NB4 (cell line): ENCODE results near the gene CCRL2.
"Not testable (repeated sequence)": the region's sequence is repeated elsewhere in the genome, so short reads cannot be mapped to it uniquely, and the experiment has no call there.

Experiments
- DNase-seq: peaks from one replicate; pipeline ENCODE4 v3.0.0; 2010; ENCODE audit warnings: low read depth
- H3K4me3 ChIP-seq: one replicate; pipeline ENCODE4 v1.5.1; 2011; ENCODE audit warnings: mild to moderate bottlenecking, low read depth, low read length, moderate library complexity
- MYC ChIP-seq: IDR thresholded peaks from 2 replicates; pipeline ENCODE4 v1.6.1; 2011; ENCODE audit warnings: low read depth, low read length
- POLR2A ChIP-seq: IDR thresholded peaks from 2 replicates; pipeline ENCODE4 v1.6.1; 2011; ENCODE audit warnings: mild to moderate bottlenecking; ENCODE audit not compliant: insufficient read length; ENCODE audit errors: extremely low read depth
- TF ChIP-seq, protein P1 (sequence below): IDR thresholded peaks from one replicate; pipeline ENCODE4 v1.5.1; 2012; ENCODE audit warnings: low read depth, low read length
- TF ChIP-seq, protein P2 (sequence below): IDR thresholded peaks from 2 replicates; pipeline ENCODE4 v1.6.1; 2011; ENCODE audit warnings: low read depth, low read length

CCRL2 gene

DNA sequence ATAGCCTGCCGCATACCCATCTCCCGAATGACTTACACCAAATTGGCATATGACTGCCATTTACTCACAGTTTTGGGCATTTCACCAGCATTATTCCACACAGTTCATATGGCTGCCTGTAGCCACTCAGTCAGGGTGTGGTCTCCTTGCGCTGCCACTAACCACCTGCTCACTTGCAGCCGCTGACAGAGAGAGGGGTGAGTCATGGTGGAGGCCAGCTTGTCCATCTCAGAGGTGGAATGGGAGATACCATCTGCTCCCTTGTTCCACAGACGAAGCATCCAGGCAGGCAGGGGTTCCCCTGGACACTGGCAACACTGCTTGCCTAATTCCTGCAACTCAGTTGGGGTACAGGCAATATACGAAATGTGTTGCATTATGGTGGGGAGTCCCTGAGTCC, 15.6 kb downstream of the CCRL2 start:
- peak; percentile 24 for DNase-seq
- TF ChIP-seq MYC (no peak), POLR2A (no peak)
- TF ChIP-seq, protein P1, sequence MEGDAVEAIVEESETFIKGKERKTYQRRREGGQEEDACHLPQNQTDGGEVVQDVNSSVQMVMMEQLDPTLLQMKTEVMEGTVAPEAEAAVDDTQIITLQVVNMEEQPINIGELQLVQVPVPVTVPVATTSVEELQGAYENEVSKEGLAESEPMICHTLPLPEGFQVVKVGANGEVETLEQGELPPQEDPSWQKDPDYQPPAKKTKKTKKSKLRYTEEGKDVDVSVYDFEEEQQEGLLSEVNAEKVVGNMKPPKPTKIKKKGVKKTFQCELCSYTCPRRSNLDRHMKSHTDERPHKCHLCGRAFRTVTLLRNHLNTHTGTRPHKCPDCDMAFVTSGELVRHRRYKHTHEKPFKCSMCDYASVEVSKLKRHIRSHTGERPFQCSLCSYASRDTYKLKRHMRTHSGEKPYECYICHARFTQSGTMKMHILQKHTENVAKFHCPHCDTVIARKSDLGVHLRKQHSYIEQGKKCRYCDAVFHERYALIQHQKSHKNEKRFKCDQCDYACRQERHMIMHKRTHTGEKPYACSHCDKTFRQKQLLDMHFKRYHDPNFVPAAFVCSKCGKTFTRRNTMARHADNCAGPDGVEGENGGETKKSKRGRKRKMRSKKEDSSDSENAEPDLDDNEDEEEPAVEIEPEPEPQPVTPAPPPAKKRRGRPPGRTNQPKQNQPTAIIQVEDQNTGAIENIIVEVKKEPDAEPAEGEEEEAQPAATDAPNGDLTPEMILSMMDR, result no peak
- TF ChIP-seq, protein P2, sequence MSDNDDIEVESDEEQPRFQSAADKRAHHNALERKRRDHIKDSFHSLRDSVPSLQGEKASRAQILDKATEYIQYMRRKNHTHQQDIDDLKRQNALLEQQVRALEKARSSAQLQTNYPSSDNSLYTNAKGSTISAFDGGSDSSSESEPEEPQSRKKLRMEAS, result no peak

DNA sequence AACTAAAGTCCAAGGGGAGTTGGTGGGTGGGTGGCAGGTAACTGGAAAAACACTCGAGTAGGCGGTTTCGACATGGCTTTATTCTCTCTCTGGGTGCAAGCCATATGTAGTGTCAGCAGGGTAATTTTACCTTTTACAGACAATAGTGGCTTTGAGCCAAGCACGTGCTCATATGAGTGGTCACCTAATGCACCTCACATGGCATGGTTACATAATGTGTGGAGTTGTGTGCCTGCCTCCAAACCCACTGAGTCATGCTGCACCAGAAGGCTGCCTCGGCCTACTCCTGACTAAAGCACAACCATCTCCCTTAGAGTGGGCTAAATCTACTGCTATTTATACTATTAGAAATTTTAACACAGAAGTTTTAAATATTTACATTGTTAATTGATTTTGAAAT, 16.5 kb downstream of the CCRL2 start:
- DNase-seq, result peak; percentile 45

More for the DNA sequence above, 15.6 kb downstream of the CCRL2 start:
- H3K4me3 ChIP-seq, result no peak overlapping the region

DNA sequence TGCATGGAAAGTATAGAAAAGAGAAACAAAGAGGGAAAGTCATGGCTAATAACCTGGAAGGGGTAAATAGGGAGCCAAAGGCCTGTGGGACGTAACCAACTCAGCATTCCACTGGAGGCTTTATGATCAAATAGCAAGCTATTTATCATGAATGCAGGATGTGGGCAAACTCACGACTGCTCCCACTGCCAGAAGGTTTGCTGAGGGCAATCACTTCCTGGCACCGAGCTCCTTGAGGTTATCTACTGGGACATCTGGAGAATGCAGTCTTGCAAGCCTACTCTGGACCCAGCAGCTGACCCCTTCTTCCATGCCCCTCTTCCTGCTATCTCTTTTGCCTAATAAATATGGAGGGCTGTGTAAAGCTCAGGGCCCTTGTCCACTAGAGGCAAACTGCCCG, 19.4 kb downstream of the CCRL2 start:
- not testable (repeated sequence) for H3K4me3 ChIP-seq
- peak; percentile 35 for DNase-seq

More for the DNA sequence above, 16.5 kb downstream of the CCRL2 start:
- TF ChIP-seq, protein P2, result peak; percentile 63; the same call in 1 of the 2 replicates
- TF ChIP-seq MYC (0 out of 2 replicates have a peak, but pooled peaks have one; percentile 24), POLR2A (no peak)
- TF ChIP-seq, protein P1, result no peak
- no peak overlapping the region for H3K4me3 ChIP-seq

DNA sequence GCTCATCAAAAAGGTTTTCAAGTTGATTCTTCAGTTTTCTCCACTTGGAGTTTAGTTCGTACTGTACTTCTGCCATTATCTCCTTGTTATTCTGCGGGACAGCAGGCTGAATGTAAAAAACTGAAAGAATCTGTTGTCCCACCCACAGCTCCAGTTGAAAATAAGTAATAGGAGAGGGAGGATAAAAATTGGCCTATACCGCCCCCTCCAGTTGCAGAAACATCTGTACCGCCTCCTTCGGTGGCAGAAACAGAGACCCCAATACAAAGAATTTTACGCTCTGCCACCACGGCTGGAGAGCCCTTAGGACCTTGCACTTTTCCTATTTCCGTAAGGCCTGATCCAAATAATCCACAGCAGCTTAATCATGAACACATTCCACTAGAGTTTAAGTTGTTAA, 20.3 kb downstream of the CCRL2 start:
- not testable (repeated sequence) for H3K4me3 ChIP-seq
- DNase-seq, result peak; percentile 31

DNA sequence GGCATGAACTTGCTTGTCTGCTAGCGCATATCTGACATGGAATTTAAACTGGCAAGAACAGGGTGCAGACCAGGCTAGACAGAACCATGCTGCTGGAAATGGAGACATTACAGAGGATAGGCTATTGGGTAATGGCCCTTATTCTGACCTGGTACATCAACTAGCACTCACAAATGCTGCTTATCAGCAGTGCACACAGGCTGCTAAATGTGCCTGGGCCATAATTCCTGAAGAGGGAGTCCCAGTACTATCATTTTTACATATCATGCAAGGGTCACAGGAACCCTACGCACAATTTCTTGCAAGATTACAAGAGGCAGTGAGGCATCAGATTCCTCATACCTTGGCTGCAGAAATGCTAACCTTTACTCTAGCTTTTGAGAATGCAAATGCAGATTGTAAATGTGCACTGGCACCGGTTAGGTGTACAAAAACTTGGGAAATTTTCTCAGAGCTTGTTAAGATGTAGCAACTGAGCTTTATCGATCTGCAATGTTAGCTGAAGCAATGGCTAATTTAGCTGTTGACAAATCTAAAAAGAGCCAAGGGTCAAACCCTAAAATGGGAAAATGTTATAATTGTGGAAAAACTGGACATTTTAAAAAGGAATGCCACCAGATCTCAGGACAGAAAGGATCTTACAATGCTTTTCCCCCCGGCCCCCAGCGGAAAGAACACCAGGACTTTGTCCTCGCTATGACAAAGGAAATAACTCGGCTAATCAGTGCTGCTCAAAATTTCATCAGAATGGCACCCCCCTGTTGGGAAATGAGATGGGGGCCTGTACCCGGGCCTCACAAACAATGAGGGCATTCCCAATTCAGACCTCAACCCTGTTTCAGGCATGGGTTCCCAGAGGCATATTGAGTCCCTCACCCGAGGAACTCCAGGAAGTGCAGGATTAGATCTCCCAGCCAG, 21.1 kb downstream of the CCRL2 start:
- DNase-seq, result peak; percentile 49
- no peak for TF ChIP-seq POLR2A
- TF ChIP-seq, protein P2, result no peak
- no peak for TF ChIP-seq MYC
- TF ChIP-seq, protein P1, result no peak
- H3K4me3 ChIP-seq, result no peak overlapping the region

DNA sequence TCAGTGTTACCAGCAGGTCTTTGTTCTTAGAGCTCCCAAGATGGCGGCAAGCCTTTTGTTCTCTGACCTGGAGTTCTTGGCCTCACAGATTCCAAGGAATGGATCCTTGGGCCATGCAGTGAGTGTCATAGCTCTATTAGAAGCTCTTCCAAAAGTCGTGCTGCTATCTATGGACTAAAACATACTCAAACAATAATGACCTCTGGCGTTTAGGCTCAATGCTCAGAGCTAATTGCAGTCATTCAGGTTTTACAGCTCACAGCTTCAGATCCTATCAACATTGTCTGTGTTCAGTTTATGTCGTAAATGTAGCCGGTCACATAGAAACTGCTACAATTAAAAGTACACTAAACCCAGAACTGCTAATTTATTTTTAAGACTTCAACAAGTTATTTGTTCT, 22.2 kb downstream of the CCRL2 start:
- no peak overlapping the region for H3K4me3 ChIP-seq
- TF ChIP-seq, protein P1, result no peak
- TF ChIP-seq MYC, result no peak
- TF ChIP-seq, protein P2, result no peak
- no peak for TF ChIP-seq POLR2A
- no peak for DNase-seq
